Heart left ventricle (tissue), 16 donors: Measurements from ENCODE around the gene TNK2. TPM values are rescaled to one million over a fixed set of nuclear protein-coding genes. Genes with fewer than 3 reads are reported as not detected.
"Not testable (repeated sequence)": the region's sequence is repeated elsewhere in the genome, so short reads cannot be mapped to it uniquely, and the experiment has no call there.

Source experiments
- ATAC-seq, 4 donors: fragments of 200-7000 bp; cut with Tn5 transposase; one replicate each; pipeline ENCODE4 v1.9.1; 2020 to 2022; ENCODE audit warnings: moderate library complexity in 4 of 4, mild to moderate bottlenecking in 3 of 4, moderate number of reproducible peaks in 1 of 4
- DNase-seq, 5 donors: peaks; one replicate each; pipeline ENCODE4 v3.0.0-alpha.2; 2020
- H3K27ac ChIP-seq, 12 donors: fragments of 200-600 bp; sonication (generic) in 4 of 12; one replicate each; pipeline versions ENCODE4 v1.5.0 to v1.8.0; 2016 to 2022; ENCODE audit warnings: mild to moderate bottlenecking in 2 of 12
- H3K27me3 ChIP-seq, 9 donors: fragments of 200-600 bp; sonication (generic) in 2 of 9; one replicate each; pipeline versions ENCODE4 v1.5.1 to v1.8.0; 2016 to 2022; ENCODE audit warnings: mild to moderate bottlenecking in 3 of 9
- H3K36me3 ChIP-seq, 9 donors: fragments of 200-600 bp; sonication (generic) in 2 of 9; one replicate each; pipeline versions ENCODE4 v1.5.0 to v1.8.0; 2018 to 2022; ENCODE audit warnings: mild to moderate bottlenecking in 2 of 9
- H3K4me1 ChIP-seq, 12 donors: fragments of 200-600 bp; sonication (generic) in 4 of 12; one replicate each; pipeline versions ENCODE4 v1.5.0 to v1.8.0; 2016 to 2022; ENCODE audit warnings: mild to moderate bottlenecking in 3 of 12
- H3K4me3 ChIP-seq, 12 donors: fragments of 200-600 bp; sonication (generic) in 4 of 12; one replicate each; pipeline versions ENCODE4 v1.5.0 to v1.8.0; 2017 to 2022; ENCODE audit warnings: mild to moderate bottlenecking in 9 of 12, moderate library complexity in 4 of 12
- H3K9me3 ChIP-seq, 12 donors: fragments of 200-600 bp; sonication (generic) in 4 of 12; one replicate each; pipeline versions ENCODE4 v1.5.0 to v1.8.0; 2016 to 2022; ENCODE audit warnings: mild to moderate bottlenecking in 1 of 12
- POLR2A ChIP-seq, 2 donors: fragments of 450-650 bp; IDR thresholded peaks; one replicate each; pipeline ENCODE4 v1.6.1; 2017; ENCODE audit warnings: antibody characterized with exemption in 2 of 2, mild to moderate bottlenecking in 2 of 2, moderate library complexity in 2 of 2
- WGBS, 4 donors: extraction: QIAGEN DNeasy Blood & Tissue Kit in 2 of 4; methylation state at CpG; one replicate each; pipeline versions ENCODE4 v1.1.5 to v1.1.7; 2013 to 2018; 5-methylcytosine and 5-hydroxymethylcytosine counted together
- intact Hi-C, 10 donors: fragments of 100-400 bp; cut with DNase I; formaldehyde crosslinking; loops; one replicate each; pipeline versions ENCODE4 v1.11.1 to v1.14.2; 2022
- polyA plus RNA-seq, 2 donors: library from polyadenylated mRNA; stranded (reverse); fragments of 200-250 nt; gene quantifications; one replicate each; pipeline ENCODE4 v1.2.3, GENCODE V29; 2013
- total RNA-seq, 9 donors: library from RNA; depleted of rRNA in 2 of 9; stranded (reverse); fragments of >200 nt in 2 of 9; fragmentation: NEBNext Ultra II Directional in 3 of 9; extraction: Animal tissue kit (Norgen Biotek cat#: 25700) in 3 of 9; gene quantifications; one replicate each; pipeline versions ENCODE4 v1.1.0 to v1.2.4, GENCODE V29; 2016 to 2023
- TF ChIP-seq, protein P1 (sequence below), 12 donors: fragments of 200-600 bp; sonication (generic) in 4 of 12; IDR thresholded peaks; one replicate each; pipeline versions ENCODE4 v1.5.0 to v1.8.0; 2018 to 2022; ENCODE audit warnings: antibody characterized with exemption in 12 of 12, mild to moderate bottlenecking in 5 of 12
- donor health status: ischemic (EF 13 %, LVEDD 7.1; RV severe dilation, severe dysfunction).
- donor health status: healthy with polysubstance abuse.
- donor health status: DM: no; HTN: yes; CAD: no.
- donor health status: DM: no; HTN: no; CAD: no.
- donor health status: ischemic (EF 25% LVEDD 6.9; RV normal size, moderate dysfunction).
- donor health status: ischemic (EF 25% LVEDD 5.7; RV mildly dilated, moderate dysfunction).
- donor health status: healthy.
- donor health status: DM: yes; HTN: yes; CAD: no.
- donor health status: ischemic (EF 35%, LVEDD 5.7; RV mildly dilated, moderate dysfunction).
- donor health status: nonischemic (EF 11% LVEDD 7.7; RV severe dilation, severe dysfunction).
- donor health status: DM: yes; HTN: yes; CAD: no.
- donor health status: PGD.
- donor health status: ischemic (EF 29% LVEDD 5.4; RV normal size, mild dysfunction).
- donor health status: nonischemic (EF 23%, LVEDD 6.1; RV moderate dilation, normal function).

The TNK2 gene
- total and polyA plus RNA-seq, 11 donors = 13.5 to 59.7 (median 28.7) TPM

GRCh38 chr3:195914648-195915473 lies 6.5 kb upstream of the TNK2 start:
- H3K27ac ChIP-seq = peak overlapping the region in 8 of 12 donors; percentile 17 to 84 (median 45)
- H3K4me1 ChIP-seq = peaks cover 0 to 13% (median 8%) of the 10 kb centered on the region in 12 donors
- intact Hi-C loops = loop anchor here in 9 of 10 donors (1.0 to 5.0 kb wide), 6 partner anchors 52 to 63 kb away; no protein-coding TSS in a partner anchor
- peak overlapping the region in 2 of 12 donors; percentile 12 to 29 for H3K4me3 ChIP-seq
- DNase-seq (peak; percentile 88 to 95 (median 91)), ATAC-seq (peak; percentile 80 to 93 (median 92))
- no peaks in the 10 kb centered on the region for H3K9me3 ChIP-seq
- H3K36me3 ChIP-seq = no peaks in the 10 kb centered on the region
- peaks cover 0 to 13% (median 0%) of the 10 kb centered on the region in 9 donors for H3K27me3 ChIP-seq
- 2 to 33% (median 25%) methylated on average over 7 to 14 of the region's 14 CpGs for WGBS, 4 donors
- TF ChIP-seq, protein P1, sequence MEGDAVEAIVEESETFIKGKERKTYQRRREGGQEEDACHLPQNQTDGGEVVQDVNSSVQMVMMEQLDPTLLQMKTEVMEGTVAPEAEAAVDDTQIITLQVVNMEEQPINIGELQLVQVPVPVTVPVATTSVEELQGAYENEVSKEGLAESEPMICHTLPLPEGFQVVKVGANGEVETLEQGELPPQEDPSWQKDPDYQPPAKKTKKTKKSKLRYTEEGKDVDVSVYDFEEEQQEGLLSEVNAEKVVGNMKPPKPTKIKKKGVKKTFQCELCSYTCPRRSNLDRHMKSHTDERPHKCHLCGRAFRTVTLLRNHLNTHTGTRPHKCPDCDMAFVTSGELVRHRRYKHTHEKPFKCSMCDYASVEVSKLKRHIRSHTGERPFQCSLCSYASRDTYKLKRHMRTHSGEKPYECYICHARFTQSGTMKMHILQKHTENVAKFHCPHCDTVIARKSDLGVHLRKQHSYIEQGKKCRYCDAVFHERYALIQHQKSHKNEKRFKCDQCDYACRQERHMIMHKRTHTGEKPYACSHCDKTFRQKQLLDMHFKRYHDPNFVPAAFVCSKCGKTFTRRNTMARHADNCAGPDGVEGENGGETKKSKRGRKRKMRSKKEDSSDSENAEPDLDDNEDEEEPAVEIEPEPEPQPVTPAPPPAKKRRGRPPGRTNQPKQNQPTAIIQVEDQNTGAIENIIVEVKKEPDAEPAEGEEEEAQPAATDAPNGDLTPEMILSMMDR (IDR thresholded peaks at IDR 0.05) = peak; percentile 88 to 99 (median 97)
- TF ChIP-seq POLR2A (IDR thresholded peaks at IDR 0.05) = no peak

DNA sequence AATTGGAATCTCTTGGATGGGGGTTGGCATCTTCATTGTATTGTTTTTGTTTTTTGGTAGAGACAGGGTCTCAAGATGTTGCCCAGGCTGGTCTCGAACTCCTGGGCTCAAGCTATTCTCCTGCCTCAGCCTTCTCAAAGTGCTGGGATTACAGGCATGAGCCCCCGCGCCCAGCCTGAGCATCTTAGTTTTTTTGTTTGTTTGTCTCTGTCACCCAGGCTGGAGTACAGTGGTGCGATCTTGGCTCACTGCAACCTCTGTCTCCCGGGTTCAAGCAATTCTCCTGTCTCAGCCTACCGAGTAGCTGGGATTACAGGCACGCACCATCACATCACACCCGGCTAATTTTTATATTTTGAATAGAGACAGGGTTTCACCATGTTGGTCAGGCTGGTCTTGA lies 5.8 kb upstream of the TNK2 start:
- peaks cover 0 to 13% (median 0%) of the 10 kb centered on the region in 9 donors for H3K27me3 ChIP-seq
- H3K27ac ChIP-seq = peak overlapping the region in 1 of 12 donors; percentile 84
- H3K36me3 ChIP-seq, DNase-seq, H3K9me3 ChIP-seq, ATAC-seq, H3K4me3 ChIP-seq: not testable (repeated sequence)
- intact Hi-C loops = loop anchor here in 4 of 10 donors (2.0 kb wide), 3 partner anchors 51 to 55 kb away; no protein-coding TSS in a partner anchor
- peaks cover 0 to 15% (median 9%) of the 10 kb centered on the region in 12 donors for H3K4me1 ChIP-seq
- 92 to 98% (median 95%) methylated on average over 8 of the region's 8 CpGs for WGBS, 4 donors

- H3K27me3 ChIP-seq = peaks cover 0 to 13% (median 0%) of the 10 kb centered on the region in 9 donors
- H3K4me3 ChIP-seq = no peak overlapping the region
- peaks cover 0 to 20% (median 13%) of the 10 kb centered on the region in 12 donors for H3K4me1 ChIP-seq
- H3K36me3 ChIP-seq = no peaks in the 10 kb centered on the region
- no peaks in the 10 kb centered on the region for H3K9me3 ChIP-seq
- intact Hi-C loops = no loop called here
- no peak for ATAC-seq
- TF ChIP-seq POLR2A (IDR thresholded peaks at IDR 0.05) = no peak
- TF ChIP-seq, protein P1 (IDR thresholded peaks at IDR 0.05) = no peak
- DNase-seq = peak in 1 of 5 donors; percentile 3
- WGBS, 4 donors = 90 to 95% (median 92%) methylated on average over 11 of the region's 11 CpGs
- no peak overlapping the region for H3K27ac ChIP-seq
These were observed 5.0 kb upstream of the TNK2 start for GRCh38 chr3:195913382-195913781.

GRCh38 chr3:195911946-195912270 lies 3.6 kb upstream of the TNK2 start:
- Histone ChIP-seq H3K4me3 (no peak overlapping the region), H3K9me3 (no peaks in the 10 kb centered on the region), H3K27me3 (peaks cover 0 to 5% (median 0%) of the 10 kb centered on the region in 9 donors), H3K36me3 (no peaks in the 10 kb centered on the region), H3K4me1 (peaks cover 4 to 35% (median 27%) of the 10 kb centered on the region in 12 donors), H3K27ac (no peak overlapping the region)
- no peak for DNase-seq
- ATAC-seq = no peak
- WGBS, 4 donors = 76 to 82% (median 79%) methylated on average over 2 to 4 of the region's 4 CpGs
- no peak for TF ChIP-seq POLR2A (IDR thresholded peaks at IDR 0.05)
- TF ChIP-seq, protein P1 (IDR thresholded peaks at IDR 0.05) = no peak
- intact Hi-C loops = no loop called here
